GM18867 (cell line): ENCODE data around the gene KDM6A.
"Not testable (repeated sequence)": the region's sequence is repeated elsewhere in the genome, so short reads cannot be mapped to it uniquely, and the experiment has no call there.

Experiments
- ATAC-seq: cut with Tn5 transposase; IDR thresholded peaks from one replicate; pipeline ENCODE4 v1.9.1; 2021; ENCODE audit warnings: mild to moderate bottlenecking, moderate library complexity; ENCODE audit not compliant: unreplicated experiment

The KDM6A gene

GRCh38 chrX:45068569-45068968, 195.6 kb downstream of the KDM6A start:
- ATAC-seq = no peak

DNA sequence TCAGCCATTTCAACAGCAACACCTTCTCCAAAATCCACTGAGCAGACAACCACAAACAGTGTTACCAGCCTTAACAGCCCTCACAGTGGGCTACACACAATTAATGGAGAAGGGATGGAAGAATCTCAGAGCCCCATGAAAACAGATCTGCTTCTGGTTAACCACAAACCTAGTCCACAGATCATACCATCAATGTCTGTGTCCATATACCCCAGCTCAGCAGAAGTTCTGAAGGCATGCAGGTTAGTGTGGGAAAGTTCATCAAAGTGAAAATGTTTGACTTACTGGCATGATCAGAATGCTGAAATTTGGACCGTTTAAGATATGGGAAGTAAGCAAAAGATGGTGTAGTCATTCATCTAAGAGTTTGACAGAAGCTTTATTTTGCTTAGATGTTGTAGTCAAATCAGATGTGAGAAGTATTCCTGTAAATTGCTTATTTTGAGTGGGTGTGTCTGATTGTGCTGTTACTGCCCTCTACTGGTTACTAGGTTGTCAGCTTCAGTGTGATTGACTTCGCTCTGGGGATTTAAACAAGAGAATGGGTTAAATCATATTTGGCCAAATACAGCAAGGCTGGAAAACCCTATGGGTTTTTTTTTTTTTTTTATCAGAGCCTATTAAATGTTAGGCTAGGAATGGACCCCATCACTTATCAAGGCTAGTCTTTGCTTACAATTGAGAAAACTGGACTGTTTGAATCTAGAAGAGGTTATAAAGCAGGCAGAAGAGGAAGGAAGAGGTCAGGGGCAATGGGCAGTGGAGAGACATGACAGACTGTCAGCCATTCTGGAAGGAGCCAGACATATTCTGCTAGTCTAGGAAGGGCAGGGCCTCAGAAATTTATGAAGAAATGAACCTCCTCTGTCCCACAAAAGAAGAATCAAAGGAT, 197.4 kb downstream of the KDM6A start:
- ATAC-seq = peak; percentile 50

DNA sequence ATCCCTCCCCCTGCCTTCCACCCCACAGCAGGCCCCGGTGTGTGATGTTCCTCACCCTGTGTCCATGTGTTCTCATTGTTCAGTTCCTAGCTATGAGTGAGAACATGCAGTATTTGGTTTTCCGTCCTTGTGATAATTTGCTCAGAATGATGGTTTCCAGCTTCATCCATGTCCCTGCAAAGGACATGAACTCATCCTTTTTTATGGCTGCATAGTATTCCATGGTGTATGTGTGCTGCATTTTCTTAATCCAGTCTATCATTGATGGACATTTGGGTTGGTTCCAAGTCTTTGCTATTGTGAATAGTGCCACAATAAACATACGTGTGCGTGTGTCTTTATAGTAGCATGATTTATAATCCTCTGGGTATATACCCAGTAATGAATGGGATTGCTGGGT, 200.0 kb downstream of the KDM6A start:
- not testable (repeated sequence) for ATAC-seq

DNA sequence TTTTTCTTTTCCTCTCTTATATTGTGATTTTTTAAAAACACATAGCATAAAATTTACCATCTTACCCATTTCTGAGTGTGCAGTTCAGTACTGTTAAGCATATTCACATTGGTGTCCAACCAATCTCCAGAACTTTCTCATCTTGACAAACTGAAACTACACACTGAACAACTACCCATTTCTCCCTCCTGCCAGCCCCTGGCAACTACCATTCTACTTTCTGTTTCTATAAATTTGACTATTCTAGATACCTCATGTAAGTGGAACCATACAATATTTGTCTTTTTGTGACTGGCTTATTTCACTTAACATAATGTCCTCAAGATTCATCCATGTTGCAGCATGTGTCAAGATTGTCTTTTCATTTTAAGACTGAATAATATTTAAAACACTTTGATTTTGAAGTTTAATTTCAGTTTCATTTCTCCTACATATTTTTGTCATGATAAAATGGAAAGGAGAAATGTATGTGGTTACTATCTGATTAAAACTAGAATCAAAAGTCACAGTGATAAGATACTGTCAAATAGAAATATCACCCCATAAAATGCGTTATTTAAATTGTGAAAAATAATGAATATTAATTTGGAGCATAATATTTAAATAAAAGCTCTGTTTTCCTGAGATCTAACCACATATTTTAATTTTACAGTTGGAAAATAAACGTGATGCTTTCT, 204.9 kb downstream of the KDM6A start:
- peak; percentile 97 for ATAC-seq

GRCh38 chrX:45083314-45083713, 210.3 kb downstream of the KDM6A start:
- ATAC-seq = no peak

DNA sequence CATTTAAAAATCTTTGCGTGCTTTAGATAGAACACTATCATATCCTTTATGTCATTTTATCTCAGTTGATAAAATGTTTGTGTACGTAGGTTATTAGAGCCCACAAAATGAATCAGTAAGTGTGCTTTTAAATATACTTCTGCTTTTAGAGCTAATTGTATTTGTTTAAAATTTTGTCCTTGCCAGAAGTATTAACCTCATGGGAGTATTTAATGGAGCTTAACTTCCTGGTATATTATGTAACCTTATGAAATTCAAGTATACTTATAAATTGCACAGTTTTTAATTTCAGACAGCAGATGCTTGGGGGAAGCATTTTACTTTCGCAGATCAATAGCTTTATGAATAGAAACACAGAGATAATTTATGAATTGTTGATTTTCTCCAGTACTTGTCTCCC, 237.5 kb downstream of the KDM6A start:
- ATAC-seq = no peak

GRCh38 chrX:45126158-45126557, 253.2 kb downstream of the KDM6A start:
- ATAC-seq = no peak

DNA sequence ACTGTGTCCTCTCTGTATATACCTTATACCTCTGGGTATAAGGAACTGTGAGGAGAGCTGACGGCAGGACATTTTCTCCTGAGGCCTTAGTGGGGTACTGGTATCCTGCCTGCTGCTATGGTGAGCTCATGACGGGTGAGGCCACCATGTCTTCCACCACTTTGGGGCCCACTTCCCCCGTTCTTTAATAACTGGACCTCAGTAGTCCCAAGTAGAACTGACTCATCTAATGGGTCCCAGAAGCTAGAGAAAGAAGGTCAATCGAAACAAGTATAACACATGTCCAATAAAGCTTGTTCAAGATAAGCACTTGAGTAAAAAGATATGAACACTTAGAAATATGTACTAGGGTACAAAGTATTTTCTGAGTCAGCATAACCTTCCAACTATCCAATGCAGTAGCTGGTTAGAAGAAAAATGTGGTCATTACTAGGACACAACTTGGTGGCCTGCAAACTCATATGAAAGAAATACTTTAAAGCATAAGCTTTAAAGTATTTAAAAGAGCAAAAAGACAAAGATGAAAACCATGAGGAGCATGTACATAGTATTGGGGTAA, 256.0 kb downstream of the KDM6A start:
- ATAC-seq = no peak

DNA sequence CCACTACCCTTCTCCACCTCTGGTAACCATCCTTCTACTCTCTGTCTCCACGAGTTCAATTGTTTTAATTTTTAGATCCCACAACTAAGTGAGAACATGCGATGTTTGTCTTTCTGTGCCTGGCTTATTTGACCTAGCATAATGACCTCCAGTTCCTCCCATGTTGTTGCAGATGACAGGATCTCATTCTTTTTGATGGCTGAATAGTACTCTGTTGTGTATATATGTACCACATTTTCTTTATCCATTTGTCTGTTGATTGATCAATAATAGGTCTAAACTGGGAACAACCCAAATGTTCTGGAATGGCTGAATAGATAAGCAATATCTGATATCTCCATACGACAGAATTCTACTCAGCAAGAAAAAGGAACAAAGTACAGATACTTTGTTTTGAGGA, 260.5 kb downstream of the KDM6A start:
- no peak for ATAC-seq

GRCh38 chrX:45134315-45134731, 261.3 kb downstream of the KDM6A start:
- no peak for ATAC-seq

- ATAC-seq = no peak
These were observed 261.8 kb downstream of the KDM6A start for GRCh38 chrX:45134775-45135174.

- ATAC-seq = not testable (repeated sequence)
These were observed 262.5 kb downstream of the KDM6A start for GRCh38 chrX:45135391-45136075.

GRCh38 chrX:45137531-45137930, 264.5 kb downstream of the KDM6A start:
- no peak for ATAC-seq

- ATAC-seq = no peak
These were observed 265.5 kb downstream of the KDM6A start for GRCh38 chrX:45138525-45138924.

DNA sequence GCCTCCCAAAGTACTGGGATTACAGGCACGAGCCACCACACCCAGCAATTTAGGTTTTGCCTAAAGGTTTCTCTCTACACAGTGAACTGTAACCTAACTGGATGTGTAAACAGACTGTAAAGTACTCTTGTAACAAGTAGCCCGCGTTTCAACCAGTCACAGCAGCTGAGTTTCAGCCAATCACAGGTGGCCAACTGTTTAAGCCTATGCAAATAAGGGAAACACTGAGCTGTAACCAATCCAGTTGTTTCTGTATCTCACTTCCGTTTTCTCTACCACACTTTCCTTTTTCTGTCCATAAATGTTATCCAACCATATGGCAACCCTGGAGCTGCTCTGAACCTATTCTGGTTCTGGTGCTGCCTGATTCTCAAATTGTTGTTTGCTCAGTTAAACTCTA, 267.8 kb downstream of the KDM6A start:
- no peak for ATAC-seq

- ATAC-seq = no peak
These were observed 269.2 kb downstream of the KDM6A start for GRCh38 chrX:45142185-45142584.

DNA sequence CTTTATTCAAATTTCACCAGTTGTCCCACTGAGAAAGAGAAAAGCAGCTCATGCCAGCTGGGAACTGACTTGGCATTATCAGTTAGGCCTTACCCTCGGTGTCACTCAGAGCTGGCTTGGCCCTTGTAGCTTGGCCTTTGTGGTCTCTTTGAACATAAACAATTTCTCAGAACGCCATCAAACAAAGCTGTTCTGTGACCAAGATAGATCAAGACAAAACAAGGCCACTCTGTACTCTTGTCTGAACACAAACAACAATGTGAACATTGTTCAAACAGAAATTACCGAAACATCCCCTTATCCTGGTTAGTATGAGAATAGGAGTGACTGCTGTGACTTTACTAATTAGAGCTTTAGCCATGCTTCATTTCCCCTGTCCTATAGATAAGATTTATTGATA, 270.5 kb downstream of the KDM6A start:
- ATAC-seq = no peak

GRCh38 chrX:45145492-45146215, 272.7 kb downstream of the KDM6A start:
- no peak for ATAC-seq

GRCh38 chrX:45150821-45151220, 277.8 kb downstream of the KDM6A start:
- ATAC-seq = no peak

DNA sequence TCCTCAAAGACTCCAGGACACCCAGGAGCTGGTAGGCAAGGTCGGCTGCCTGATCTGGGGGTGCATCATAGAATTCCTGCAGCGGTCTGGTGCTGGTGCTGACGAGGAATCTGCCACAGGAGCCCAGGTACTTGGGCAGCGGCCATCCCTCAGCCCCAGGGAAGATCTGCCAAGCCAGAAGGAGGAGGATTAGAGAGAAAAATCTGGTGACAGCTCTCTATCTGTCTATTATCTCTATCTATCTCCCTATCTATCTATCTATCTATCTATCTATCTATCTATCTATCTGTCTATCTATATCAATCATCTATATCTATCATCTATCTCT, 281.0 kb downstream of the KDM6A start:
- ATAC-seq = no peak

GRCh38 chrX:45154462-45154861, 281.5 kb downstream of the KDM6A start:
- ATAC-seq = no peak
